NCI-H226 (cell line): Measurements from ENCODE around the gene PIK3C2G.
"Not testable (repeated sequence)": the region's sequence is repeated elsewhere in the genome, so short reads cannot be mapped to it uniquely, and the experiment has no call there.

ENCODE experiments used
- DNase-seq: peaks from one replicate; pipeline ENCODE4 v3.0.0-alpha.2; 2015

PIK3C2G gene

DNA sequence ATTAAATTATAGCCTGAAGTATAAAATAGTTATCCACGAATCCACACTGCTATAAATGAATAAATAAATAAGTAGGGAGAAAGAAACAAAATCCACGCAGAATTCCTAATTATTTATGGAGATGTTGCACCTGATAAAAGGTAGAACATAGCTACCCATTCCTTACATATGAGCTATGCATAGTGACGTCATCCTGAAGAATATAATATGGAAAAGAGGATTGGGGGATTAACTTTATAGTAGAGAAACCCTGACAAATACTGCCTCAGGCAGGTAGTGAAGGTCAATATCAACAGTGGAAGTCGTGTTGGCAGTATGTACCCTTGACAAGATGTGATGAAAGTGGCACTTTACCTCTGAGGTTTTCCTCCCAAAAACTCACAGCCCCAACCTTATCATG is 394.0 kb downstream of the PIK3C2G start:
- no peak for DNase-seq

DNA sequence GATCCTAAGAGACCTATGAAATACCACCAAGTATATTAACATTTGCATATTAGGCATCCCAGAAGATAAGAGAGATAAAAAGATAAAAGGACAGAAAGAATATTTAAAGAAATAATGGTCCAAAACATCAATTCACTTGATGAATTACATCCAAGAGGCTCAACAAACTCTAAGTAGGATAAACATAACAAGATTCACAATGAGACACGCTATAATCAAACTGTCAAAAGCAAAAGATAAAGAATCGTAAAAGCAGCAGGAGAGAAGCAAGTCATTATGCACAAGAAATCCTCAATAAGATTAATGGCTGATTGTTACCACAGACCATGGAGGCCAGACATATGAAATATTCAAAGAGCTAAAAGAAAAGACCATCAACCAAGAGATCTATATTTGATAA is 396.9 kb downstream of the PIK3C2G start:
- DNase-seq = no peak

DNA sequence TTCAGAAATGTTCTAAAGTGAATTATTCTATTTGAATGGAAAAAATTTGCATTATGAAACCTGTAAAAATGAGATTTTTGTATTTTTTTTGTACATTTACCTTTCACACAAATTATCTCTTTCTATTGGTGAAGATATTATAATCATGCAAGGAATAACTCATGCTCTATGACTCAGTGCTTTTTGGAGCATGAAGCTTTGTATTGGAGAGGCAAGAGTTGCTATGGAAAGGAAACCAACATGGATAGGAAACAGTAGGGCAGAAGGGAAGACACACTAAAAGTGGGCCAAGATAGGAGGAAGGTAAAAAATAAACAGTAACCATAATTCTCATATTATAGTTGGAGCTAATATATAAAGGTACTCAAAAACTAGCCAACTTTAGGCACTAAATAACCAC is 397.5 kb downstream of the PIK3C2G start:
- peak; percentile 26 for DNase-seq

DNA sequence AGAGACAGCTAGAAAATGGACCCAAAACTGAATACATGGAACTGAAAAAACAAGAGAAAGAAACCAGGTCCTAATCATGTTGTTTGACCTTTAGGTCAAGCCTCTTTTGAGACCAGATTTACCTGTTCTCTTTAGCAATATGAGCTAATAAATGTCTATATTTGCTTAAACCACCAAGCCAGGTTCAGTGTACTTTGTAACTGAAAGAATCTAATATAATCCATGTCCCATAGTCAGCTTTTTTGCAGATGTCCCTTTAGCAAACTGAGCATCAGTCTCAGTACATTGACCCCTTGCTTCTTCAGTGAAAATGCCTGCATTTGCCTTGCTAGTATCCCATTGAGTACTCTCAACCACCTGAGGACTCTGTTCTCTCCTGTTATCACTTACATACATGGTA is 414.8 kb downstream of the PIK3C2G start:
- no peak for DNase-seq

DNA sequence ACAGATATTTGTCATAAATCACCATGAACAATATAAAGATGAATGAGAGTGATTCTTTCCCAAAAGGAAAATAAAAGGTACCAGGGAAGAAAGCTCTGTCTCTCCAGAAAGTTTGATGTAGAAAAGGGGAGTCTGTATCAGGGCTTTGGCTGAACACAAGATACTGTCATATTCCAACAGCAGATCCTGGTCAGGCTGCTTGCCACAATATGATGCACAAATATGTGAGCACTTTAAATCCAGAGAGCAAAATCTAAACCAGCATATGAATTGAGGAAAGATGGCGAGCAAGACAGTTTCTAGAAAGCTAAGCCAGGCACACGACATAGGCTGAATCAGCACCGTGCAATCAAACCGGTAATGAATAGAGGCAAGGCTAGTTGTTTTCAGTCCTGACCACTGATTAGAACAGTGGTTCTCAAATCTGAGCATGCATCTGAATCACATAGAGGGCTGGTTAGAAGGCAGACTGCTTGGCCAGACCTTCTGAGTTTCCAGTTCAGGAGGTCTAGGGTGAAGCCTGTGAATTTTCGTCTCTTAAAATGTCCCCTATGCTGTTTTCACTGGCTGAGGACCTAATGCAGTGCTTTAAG is 415.8 kb downstream of the PIK3C2G start:
- no peak for DNase-seq

DNA sequence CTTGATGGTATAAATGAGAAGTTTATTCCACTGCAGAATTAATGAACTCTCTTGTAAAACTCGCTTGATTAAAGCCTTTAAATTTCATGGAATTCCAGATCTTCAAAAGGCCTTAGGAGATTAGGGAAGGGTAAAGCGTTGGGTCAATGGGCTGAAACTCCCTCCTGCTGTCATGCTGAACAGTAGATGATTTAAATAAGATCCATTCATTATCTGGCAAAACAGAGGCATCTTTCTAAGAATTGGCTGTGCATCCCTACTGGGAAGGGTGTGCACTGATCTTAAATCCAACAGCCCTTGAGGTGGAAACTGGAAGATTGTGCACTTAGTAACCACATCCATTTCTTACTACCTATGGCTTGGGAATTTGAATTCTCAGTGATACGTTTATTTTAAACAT is 420.5 kb downstream of the PIK3C2G start:
- DNase-seq = no peak

DNA sequence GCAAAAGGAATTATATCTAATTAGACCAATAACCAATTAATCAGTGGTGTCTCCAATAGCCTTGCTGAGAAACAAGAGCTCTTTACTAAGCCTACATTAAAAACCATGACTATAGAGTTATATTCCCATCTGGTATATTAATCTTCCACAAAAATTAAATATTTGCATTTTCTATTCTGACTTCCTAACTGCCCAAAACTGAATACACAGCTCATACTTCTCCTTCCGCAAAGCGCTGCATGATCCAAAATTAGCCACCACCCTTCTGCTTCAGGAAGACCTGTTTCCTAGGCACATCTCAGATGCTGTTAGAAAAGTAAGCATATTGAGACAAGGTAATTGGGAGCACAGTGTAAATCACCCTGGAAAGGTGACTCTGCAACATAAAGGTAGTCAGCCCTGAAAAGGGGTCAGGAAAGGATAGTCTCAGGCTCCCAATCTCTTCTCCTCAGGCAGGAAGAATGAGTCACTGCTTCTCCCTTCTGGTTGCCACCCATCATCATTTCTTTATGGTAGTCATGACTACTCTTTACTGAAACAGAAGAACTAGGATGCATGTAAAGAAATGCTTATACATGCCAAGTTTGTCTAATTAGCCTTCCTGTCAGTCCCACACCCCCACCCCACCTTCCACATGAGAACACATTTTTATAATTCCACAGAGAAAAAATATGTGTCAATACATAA is 422.2 kb downstream of the PIK3C2G start:
- peak; percentile 84 for DNase-seq

DNA sequence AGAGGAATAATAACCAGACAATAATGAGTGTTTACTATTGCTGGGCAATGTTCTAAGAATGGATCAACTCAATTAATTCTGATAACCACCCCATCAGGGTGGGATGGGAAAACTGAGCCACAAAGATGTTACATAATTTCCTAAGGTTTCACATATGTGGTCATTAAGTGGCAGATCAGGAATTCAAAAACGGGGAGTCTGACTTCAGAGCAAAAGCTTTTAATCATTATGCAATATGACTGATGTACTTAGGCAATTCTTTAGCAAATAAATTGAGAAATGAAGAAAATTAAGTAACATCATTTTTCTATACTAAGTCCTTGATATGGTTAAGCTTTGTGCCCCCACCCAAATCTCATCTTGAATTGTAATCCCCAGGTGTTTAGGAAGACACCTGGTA is 423.1 kb downstream of the PIK3C2G start:
- peak; percentile 53 for DNase-seq

DNA sequence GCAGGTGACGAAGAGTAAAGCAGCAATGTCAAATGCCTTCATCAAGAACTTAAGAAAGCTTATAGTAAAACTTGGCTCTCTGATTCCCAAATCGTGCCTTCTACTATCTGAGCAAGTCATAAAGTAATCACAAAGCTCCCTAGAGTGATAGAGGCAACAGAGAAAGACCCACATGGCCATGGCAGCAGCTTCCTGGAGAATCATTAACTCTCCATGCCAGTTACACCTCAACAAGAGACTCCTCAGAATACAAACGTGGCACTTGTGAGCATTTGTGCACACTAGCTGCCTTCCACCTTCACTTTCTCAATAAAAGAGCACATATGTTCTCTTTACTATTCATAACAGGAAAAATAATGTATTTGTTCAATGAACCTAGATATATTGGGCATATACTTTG is 428.5 kb downstream of the PIK3C2G start:
- DNase-seq = no peak

DNA sequence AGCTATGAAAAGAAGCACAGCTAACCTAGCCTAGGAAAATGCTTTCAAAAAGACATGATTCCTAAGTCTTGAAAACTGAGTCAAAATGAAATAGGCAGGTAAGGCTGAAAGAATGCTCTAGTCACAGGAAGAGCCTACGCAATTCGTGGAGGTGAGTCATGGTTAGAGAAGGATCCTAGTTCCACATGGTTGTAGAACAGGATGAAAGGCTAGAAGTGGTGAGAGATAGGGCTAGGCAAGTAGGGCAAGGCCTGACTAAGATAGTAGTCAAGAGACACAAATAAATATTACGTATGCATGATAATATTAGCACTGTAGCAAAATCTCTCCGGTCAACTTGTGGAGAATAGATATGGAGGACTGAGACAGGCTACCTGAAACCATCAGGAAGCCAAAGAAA is 429.3 kb downstream of the PIK3C2G start:
- DNase-seq = peak; percentile 100

DNA sequence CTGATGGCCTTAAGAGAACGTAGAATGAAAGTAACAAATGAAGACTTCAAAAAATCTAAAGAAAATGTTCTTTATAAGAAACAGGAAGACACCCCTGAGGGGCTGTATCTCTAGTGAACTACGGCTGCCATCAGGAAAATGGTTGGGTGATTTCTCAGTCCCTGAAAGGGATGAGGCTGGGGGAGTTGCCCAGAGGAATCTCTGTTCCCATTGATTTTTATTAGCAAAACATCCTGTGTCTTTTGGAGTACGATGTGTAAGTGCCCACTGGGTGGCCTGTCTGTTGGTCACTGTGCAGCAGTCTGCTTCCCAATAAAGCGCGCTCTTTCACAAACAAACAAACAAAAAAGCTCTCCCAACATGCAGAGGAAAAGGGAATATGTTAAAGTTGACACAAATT is 432.7 kb downstream of the PIK3C2G start:
- not testable (repeated sequence) for DNase-seq

DNA sequence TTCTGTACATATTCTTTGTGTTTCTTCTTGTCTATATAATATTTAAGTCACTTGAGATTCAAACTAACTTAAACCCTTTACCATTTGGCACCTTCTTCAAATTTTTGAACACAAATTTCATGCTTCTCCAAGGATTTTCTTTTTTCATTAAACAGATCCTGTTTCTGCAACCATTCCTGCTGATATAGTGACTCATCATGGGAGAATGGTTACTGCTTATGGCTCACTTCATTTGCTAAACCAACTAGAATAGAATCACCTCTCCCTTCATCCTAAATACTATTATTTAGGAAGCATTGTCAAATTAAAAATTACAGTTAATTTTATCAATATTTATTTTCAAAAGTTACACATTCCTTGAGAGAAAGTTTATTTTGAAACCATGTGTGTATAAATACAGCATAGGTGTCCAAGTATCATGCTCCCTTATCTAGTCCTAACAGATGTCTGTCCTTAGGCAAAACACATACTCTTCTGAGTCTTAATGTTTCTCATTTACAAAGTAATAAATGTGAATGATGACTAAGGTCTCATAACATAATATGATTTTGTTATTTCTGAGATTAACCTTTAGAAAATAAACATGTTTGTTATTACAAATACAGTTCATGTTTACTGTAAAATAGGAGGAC is 435.8 kb downstream of the PIK3C2G start:
- DNase-seq = peak; percentile 60
